Muscle layer of colon (tissue), 2 donors: Measurements from ENCODE around the gene MMD2.
"Not testable (repeated sequence)": the region's sequence is repeated elsewhere in the genome, so short reads cannot be mapped to it uniquely, and the experiment has no call there.

ENCODE experiments used
- H3K27ac ChIP-seq: one replicate; pipeline ENCODE4 v1.7.0; 2013; ENCODE audit warnings: low read depth, mild to moderate bottlenecking, low read length, moderate library complexity
- H3K27me3 ChIP-seq, 2 donors: one replicate each; pipeline ENCODE4 v1.7.0; 2013; ENCODE audit warnings: low read length in 2 of 2, mild to moderate bottlenecking in 2 of 2; ENCODE audit not compliant: insufficient read depth in 2 of 2, control insufficient read depth in 1 of 2
- H3K36me3 ChIP-seq: one replicate; pipeline ENCODE4 v1.7.0; 2013; ENCODE audit warnings: mild to moderate bottlenecking, low read length; ENCODE audit not compliant: insufficient read depth
- H3K4me1 ChIP-seq: one replicate; pipeline ENCODE4 v1.7.0; 2013; ENCODE audit warnings: mild to moderate bottlenecking, low read length; ENCODE audit not compliant: insufficient read depth
- H3K4me3 ChIP-seq, 2 donors: one replicate each; pipeline ENCODE4 v1.7.0; 2013; ENCODE audit warnings: low read length in 2 of 2, low read depth in 1 of 2, mild to moderate bottlenecking in 1 of 2, moderate library complexity in 1 of 2
- H3K9ac ChIP-seq: one replicate; pipeline ENCODE4 v1.7.0; 2013; ENCODE audit warnings: low read length
- H3K9me3 ChIP-seq: one replicate; pipeline ENCODE4 v1.7.0; 2013; ENCODE audit warnings: mild to moderate bottlenecking, low read length
- donor health status: abdominal sarcoma.
- donor health status: Adenocarcinoma of cecum.

Gene MMD2, protein sequence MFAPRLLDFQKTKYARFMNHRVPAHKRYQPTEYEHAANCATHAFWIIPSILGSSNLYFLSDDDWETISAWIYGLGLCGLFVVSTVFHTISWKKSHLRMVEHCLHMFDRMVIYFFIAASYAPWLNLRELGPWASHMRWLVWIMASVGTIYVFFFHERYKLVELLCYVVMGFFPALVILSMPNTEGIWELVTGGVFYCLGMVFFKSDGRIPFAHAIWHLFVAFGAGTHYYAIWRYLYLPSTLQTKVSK

DNA sequence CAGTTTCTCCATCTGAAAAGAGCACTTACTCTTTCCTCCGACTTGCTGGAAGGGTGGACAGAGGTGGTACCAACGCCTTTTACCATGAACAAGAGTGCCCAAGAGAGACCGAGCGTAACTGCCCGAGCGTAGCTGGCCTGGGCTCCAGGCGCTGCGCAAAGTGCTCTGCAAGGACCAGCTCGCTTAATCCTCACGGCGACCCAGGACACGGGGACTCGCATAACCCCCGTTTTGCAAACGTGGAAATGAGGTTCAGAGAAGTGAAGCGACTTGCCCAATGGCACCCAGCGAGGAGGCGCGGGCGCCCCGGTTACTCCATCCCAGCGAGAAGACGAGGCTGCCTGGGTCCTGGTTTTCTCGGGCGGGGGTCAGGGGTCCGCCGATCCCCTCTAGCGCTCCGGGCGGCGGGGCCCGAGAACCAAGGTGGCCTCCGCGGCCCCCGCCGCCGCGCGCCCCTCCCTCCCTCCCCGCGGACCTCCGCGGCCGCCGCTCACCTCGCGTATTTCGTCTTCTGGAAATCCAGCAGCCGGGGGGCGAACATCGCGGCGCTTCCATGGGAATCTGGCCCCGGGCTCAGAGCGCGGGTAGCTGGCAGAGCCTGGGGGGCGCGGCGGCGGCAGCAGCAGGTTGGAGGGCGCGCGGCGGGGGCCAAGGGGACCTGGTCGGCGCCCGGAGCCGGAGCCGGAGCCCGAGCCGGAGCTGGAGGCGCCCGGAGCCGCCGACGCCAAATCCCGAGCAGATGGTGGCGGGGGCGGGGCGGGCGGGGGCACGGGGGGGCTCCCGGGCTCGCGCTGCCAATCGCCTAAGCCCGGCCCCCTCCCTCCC, at the start of gene MMD2:
TSS of gene MMD2 (minus strand) at position 711 of the 825 bp plus-strand sequence. CDS start at position 541, 170 bp downstream.
- peaks cover 8 to 19% of the 10 kb centered on the region in 2 donors for H3K27me3 ChIP-seq
- peak within 1 kb of the TSS in 1 of 2 donors; percentile 50 for H3K4me3 ChIP-seq
- H3K4me1 ChIP-seq = no peaks in the 10 kb centered on the region
- no peak within 1 kb of the TSS for H3K9ac ChIP-seq
- no peaks in the 10 kb centered on the region for H3K9me3 ChIP-seq
- no peaks in the 10 kb centered on the region for H3K36me3 ChIP-seq
- H3K27ac ChIP-seq = no peak within 1 kb of the TSS

DNA sequence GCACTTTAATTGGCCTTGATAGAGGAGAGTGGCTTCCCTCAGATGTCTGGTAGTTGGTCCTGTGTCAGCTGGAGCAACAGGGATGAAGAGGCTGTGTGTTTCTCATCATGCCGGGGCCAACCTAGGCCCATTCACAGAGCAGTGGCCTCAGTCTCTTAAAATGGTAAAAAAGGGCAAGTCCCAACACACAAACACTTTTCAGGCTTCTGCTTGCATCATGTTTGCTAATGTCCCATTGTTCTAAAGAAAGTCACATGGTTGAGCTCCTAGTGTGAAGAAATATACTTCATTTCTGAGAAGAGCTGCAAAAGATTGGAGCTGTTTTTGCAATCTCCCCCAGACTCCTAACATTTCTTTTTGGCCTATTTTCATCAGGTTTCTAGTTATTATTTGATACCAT, 46.1 kb upstream of the MMD2 start:
- no peak overlapping the region for H3K27ac ChIP-seq
- no peaks in the 10 kb centered on the region for H3K9me3 ChIP-seq
- H3K4me1 ChIP-seq = no peaks in the 10 kb centered on the region
- H3K27me3 ChIP-seq = no peaks in the 10 kb centered on the region
- H3K36me3 ChIP-seq = no peaks in the 10 kb centered on the region
- no peak overlapping the region for H3K9ac ChIP-seq
- no peak overlapping the region for H3K4me3 ChIP-seq

DNA sequence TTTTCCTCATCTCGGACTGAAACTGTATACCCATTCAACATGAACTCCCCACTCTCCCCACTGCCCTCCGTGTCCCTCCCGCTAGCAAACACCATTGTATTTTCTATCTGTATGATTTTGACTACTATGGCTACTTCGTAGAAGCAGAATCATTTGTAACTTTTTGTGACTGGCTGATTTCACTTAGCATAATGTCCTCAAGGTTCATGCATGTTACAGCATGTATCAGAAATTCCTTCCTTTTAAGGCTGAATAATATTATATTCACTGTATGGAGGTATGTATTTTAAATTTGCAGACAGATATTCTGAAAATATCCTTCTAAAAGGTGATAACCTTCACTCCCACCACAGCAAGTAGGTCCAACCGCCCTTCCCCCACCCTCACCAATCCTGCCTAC, 42.9 kb upstream of the MMD2 start:
- H3K4me3 ChIP-seq = no peak overlapping the region
- H3K27me3 ChIP-seq = no peaks in the 10 kb centered on the region
- no peak overlapping the region for H3K27ac ChIP-seq
- peaks cover 3% of the 10 kb centered on the region for H3K36me3 ChIP-seq
- H3K9ac ChIP-seq = no peak overlapping the region
- H3K4me1 ChIP-seq = no peaks in the 10 kb centered on the region
- no peaks in the 10 kb centered on the region for H3K9me3 ChIP-seq

DNA sequence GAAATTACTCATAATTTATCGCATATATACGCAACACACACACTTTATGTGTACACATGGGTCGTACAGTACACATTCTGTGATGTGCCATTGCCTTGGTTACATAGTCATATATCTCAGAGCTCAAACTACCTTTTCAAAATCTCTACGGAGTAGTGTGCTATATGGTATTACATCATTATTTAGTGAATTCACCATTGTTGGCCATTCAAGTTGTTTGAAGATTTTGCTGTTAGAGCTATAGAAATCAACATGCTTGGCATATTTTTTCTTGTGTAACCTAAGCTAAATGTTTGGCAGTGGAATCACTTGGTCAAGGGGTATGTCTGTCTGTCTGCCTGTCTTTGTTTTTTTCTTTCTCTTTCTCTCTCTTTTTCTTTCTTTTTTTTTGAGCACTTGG, 42.0 kb upstream of the MMD2 start:
- no peaks in the 10 kb centered on the region for H3K4me1 ChIP-seq
- no peaks in the 10 kb centered on the region for H3K27me3 ChIP-seq
- H3K36me3 ChIP-seq = peaks cover 5% of the 10 kb centered on the region
- no peaks in the 10 kb centered on the region for H3K9me3 ChIP-seq
- no peak overlapping the region for H3K27ac ChIP-seq
- H3K4me3 ChIP-seq = no peak overlapping the region
- H3K9ac ChIP-seq = no peak overlapping the region

DNA sequence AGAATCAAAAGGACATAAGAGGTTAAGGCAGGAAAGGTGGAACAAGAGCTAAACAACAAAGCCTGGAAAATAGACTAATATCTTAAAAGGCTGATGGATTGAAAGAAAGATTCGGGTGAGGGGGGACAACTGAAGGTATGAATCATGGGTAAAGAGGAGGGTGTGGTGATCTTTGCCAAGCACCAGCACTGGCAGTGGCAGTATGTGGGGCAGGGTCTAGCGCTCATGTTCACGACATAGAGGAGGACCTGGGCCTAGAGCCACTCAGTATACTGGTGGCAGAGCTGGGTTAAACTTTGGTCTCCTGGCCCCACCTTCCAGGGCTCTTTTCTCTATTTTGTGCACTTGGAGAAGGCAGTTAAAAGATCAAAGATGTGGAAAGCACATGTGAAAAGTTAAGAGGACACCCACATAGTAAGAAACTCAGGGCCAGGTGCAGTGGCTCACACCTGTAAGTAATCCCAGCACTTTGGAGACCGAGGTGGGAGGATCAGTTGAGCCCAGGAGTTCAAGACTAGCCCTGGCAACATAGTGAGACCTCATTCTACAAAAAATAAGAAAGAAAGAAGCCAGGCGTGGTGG, 40.5 kb upstream of the MMD2 start:
- Histone ChIP-seq H3K9me3 (no peaks in the 10 kb centered on the region), H3K36me3 (peaks cover 18% of the 10 kb centered on the region), H3K9ac (no peak overlapping the region), H3K4me1 (no peaks in the 10 kb centered on the region), H3K4me3 (no peak overlapping the region), H3K27me3 (no peaks in the 10 kb centered on the region), H3K27ac (no peak overlapping the region)

DNA sequence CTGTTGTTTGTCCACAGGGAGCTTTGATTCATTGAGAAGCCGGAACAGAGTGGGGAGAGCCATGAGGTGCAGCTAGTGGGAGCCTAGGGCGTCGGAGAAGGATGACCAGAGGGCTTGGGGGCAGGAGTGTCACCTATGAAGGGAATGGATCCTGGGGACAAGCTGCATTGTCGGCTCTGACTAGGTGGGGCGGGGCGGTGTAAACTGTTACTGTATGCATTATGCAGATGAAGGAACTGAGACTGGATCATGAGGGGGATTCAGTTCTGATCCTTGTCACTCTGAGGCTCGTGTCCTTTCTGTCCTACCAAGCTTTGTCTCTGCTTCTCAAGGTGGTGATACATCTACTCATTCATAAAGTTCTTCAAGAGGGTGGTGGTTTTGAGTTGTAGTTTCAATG, 39.9 kb upstream of the MMD2 start:
- Histone ChIP-seq H3K36me3 (peaks cover 19% of the 10 kb centered on the region), H3K4me3 (no peak overlapping the region), H3K27ac (no peak overlapping the region), H3K4me1 (no peaks in the 10 kb centered on the region), H3K9ac (no peak overlapping the region), H3K9me3 (no peaks in the 10 kb centered on the region), H3K27me3 (no peaks in the 10 kb centered on the region)

DNA sequence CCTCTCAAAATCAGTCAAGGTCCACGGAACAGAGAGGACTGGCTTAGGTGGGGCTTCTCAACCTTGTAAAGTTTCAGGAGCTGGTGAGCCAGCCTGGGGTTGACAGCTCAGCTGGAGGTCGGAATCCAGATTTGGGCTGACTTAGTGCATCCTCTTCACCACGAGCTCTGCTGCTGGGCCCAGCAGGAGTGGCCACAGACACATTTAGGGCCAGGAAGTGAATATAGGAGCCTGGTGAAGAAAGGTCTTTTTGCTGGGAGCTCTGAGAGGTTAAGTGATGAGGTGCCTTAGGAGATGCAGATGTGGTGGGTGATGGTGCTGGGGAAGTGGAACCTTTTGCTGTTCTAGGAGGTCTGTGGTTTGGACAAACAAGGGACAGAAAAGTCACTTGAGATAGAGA, 39.3 kb upstream of the MMD2 start:
- no peak overlapping the region for H3K4me3 ChIP-seq
- H3K27ac ChIP-seq = no peak overlapping the region
- H3K4me1 ChIP-seq = no peaks in the 10 kb centered on the region
- H3K36me3 ChIP-seq = peaks cover 26% of the 10 kb centered on the region
- no peaks in the 10 kb centered on the region for H3K9me3 ChIP-seq
- H3K9ac ChIP-seq = no peak overlapping the region
- H3K27me3 ChIP-seq = no peaks in the 10 kb centered on the region

DNA sequence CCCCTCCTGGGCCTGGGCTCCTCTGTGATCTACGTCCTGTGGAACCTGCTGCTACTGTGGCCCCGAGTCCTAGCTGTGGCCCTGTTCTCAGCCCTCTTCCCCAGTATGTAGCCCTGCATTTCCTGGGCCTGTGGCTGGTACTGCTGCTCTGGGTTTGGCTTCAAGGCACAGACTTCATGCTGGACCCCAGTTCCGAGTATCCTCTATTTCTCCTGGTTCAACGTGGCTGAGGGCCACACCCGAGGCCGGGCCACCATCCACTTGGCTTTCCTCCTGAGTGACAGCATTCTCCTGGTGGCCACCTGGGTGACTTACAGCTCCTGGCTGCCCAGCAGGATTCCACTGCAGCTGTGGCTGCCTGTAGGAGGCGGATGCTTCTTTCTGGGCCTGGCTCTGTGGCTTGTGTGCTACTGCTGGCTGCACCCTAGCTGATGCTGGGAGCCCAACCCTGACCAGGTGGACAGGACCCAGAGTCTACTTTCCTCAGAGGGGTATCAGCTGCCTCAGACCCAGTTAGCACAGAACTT, 37.8 kb upstream of the MMD2 start:
- no peaks in the 10 kb centered on the region for H3K27me3 ChIP-seq
- no peak overlapping the region for H3K4me3 ChIP-seq
- no peak overlapping the region for H3K9ac ChIP-seq
- H3K4me1 ChIP-seq = no peaks in the 10 kb centered on the region
- H3K27ac ChIP-seq = no peak overlapping the region
- H3K36me3 ChIP-seq = peaks cover 39% of the 10 kb centered on the region
- no peaks in the 10 kb centered on the region for H3K9me3 ChIP-seq

DNA sequence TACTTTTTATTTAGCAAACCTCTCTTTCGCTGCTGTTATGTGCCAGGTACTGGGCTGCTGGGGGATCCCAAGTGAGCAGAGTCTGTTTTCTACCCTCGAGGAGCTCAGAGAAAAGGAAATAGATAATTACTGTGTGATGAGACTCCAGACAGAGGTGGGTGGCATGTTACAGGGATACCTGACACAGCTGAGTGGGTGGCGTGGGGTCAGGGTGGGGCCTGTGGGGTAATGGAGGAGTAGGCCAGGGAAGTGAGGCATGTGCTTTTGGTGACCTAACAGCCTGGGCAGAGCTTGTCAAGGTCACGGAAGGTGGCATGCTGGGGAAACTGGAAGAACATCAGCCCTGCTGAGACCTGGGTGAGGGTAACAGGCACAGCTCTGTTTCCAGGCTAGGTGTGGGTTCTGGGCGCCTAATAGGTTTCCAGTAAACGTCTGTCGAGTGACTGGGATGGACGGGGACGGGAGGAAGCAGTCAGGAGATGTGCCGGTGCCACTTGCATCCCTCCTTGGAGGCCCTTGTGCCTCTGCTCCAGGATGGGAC, 36.5 kb upstream of the MMD2 start:
- no peaks in the 10 kb centered on the region for H3K4me1 ChIP-seq

DNA sequence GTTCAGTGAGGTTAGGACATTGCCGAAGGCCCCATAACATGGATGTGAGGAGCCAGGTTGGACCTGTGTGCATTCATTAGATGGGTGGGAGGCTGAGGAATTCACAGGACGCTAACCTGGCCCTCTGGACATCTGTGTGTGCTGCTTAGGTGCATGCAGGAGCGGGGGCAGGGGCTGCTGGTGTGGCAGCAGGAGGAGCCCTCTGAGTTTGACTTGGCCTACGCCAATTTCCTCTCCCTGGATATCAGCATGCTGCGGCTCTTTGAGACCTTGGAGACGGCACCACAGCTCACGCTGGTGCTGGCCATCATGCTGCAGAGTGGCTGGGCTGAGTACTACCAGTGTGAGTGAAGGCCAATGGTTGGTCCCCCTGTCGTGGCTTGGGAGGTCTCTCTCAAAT, 34.5 kb upstream of the MMD2 start:
- Histone ChIP-seq H3K9ac (no peak overlapping the region), H3K9me3 (no peaks in the 10 kb centered on the region), H3K27me3 (no peaks in the 10 kb centered on the region), H3K4me3 (no peak overlapping the region), H3K27ac (no peak overlapping the region), H3K36me3 (peaks cover 45% of the 10 kb centered on the region), H3K4me1 (no peaks in the 10 kb centered on the region)

More for the DNA sequence above, 36.5 kb upstream of the MMD2 start:
- Histone ChIP-seq H3K27me3 (no peaks in the 10 kb centered on the region), H3K9ac (no peak overlapping the region), H3K4me3 (no peak overlapping the region), H3K27ac (no peak overlapping the region), H3K36me3 (peaks cover 45% of the 10 kb centered on the region), H3K9me3 (no peaks in the 10 kb centered on the region)

DNA sequence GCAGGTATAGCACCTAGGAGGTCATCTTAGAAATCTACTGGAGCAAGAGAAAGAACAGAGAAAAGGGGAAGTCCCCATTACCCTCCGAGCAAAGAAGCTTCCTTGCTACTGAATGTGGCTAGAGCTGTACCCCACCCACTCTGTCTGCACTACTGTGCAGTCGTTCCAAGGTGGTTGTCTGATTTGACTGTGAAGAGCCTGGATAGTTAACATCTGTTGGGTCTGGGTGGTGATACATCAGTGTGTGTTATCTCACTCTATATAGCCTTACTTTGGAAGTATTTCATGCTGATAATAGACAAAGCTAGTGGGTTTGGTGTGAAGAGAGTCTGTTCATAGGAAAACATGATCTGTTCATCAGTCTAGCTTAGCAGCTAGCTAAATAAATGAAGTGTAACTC, 23.8 kb upstream of the MMD2 start:
- not testable (repeated sequence) for H3K4me3 ChIP-seq, H3K27me3 ChIP-seq, H3K27ac ChIP-seq, H3K9me3 ChIP-seq, H3K4me1 ChIP-seq, H3K9ac ChIP-seq
- peaks cover 45% of the 10 kb centered on the region for H3K36me3 ChIP-seq
